MCF 10A (cell line): ENCODE results near the gene WNT9A. TPM values are rescaled to one million over a fixed set of nuclear protein-coding genes. Genes with fewer than 3 reads are reported as not detected.
A peak's percentile ranks its signal among the peaks of the same experiment; 100 is the strongest.

ENCODE experiments used
- BruUV-seq: library from RNA; stranded (reverse); fragments of 400-500 nt; replicated peaks from 2 replicates; lab custom pipeline; 2021; lab: Mats Ljungman, UMichigan
- CTCF ChIA-PET: fragments of 300-600 bp; sonication (Branson Sonifier 250); formaldehyde crosslinking; extraction: SDS; loops from one replicate; lab custom pipeline; 2021; ENCODE audit warnings: antibody characterized with exemption, inconsistent platforms; lab: Yijun Ruan, JAX
- POLR2A ChIA-PET: fragments of 300-600, 350-650 bp; sonication (Branson Sonifier 250); formaldehyde crosslinking; extraction: SDS; loops from one replicate; lab custom pipeline; 2020; ENCODE audit warnings: antibody characterized with exemption, inconsistent platforms; lab: Yijun Ruan, JAX
- DNase-seq: peaks from one replicate; pipeline ENCODE4 v3.0.0-alpha.2; 2018; ENCODE audit not compliant: unreplicated experiment
- H3K27ac Mint-ChIP-seq: one replicate; pipeline ENCODE4 v1.8.0; 2022; ENCODE audit warnings: mild to moderate bottlenecking, low read depth, mixed read lengths; ENCODE audit not compliant: unreplicated experiment
- H3K27me3 Mint-ChIP-seq: one replicate; pipeline ENCODE4 v1.8.0; 2022; ENCODE audit warnings: mixed read lengths; ENCODE audit not compliant: insufficient read depth, unreplicated experiment
- H3K36me3 Mint-ChIP-seq: one replicate; pipeline ENCODE4 v1.8.0; 2022; ENCODE audit warnings: mild to moderate bottlenecking, moderate library complexity, mixed read lengths; ENCODE audit not compliant: insufficient read depth, unreplicated experiment
- H3K4me1 Mint-ChIP-seq: one replicate; pipeline ENCODE4 v1.8.0; 2022; ENCODE audit warnings: mixed read lengths; ENCODE audit not compliant: insufficient read depth, unreplicated experiment
- H3K4me3 Mint-ChIP-seq: one replicate; pipeline ENCODE4 v1.8.0; 2022; ENCODE audit warnings: mild to moderate bottlenecking, moderate library complexity, mixed read lengths; ENCODE audit not compliant: unreplicated experiment
- H3K9me3 Mint-ChIP-seq: one replicate; pipeline ENCODE4 v1.8.0; 2022; ENCODE audit warnings: mixed read lengths; ENCODE audit not compliant: unreplicated experiment
- intact Hi-C: fragments of 100-400 bp; cut with micrococcal nuclease; formaldehyde crosslinking; loops from 2 replicates; pipeline ENCODE4 v1.14.1; 2022
- total RNA-seq: library from RNA; stranded (reverse); gene quantifications from 2 replicates; pipeline ENCODE4 v1.2.3, GENCODE V29; 2022
- TF ChIP-seq, protein P1 (sequence below): fragments of 200-600 bp; IDR thresholded peaks from one replicate; pipeline ENCODE4 v1.8.0; 2022; ENCODE audit warnings: antibody characterized with exemption, mild to moderate bottlenecking; ENCODE audit not compliant: unreplicated experiment

The WNT9A gene
- total RNA-seq, 1 experiment from 2014 or later: 2.6 TPM

DNA sequence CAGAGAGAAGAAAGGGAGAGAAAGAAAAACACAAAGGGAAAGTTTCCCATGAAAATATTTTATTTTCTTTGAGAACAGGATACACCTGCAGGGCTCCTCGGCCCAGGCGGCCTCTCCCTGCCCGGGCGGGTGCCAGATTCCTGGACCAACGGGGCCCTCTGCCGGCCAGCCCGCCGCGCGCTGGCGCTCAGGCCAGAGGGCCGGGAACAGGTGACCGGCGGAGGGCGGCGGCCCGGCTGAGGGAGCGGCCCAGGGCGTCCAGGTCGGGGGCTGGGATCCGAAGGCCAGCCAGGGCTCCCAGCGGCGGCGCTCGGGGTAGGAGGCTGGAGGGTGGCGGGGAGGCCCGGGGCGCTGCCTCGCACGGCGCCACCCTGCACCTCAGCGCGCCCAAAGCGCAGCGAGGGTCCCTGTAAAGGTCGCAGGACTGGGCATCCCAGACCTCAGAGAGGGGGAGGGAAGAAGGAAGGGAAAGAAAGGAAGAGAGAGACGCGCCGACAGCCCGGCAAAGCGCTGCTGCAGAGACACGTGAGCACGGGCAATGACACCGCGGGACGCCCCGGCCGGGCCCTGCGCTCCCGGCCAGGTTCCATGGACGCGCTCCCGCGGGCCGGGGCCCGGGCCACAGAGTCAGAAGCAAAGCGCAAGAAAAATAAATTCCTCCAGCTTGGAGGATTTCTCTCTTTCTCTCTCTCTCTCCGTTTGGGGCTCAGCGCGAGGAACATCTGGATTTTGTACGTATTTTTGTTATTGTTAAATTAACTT lies 927 bp downstream of the WNT9A start:
- H3K27ac Mint-ChIP-seq: peak overlapping the region; percentile 86
- H3K4me3 Mint-ChIP-seq: peak overlapping the region; percentile 66
- H3K36me3 Mint-ChIP-seq: no peaks in the 10 kb centered on the region
- no peaks in the 10 kb centered on the region for H3K9me3 Mint-ChIP-seq
- H3K27me3 Mint-ChIP-seq: no peaks in the 10 kb centered on the region
- peak; percentile 96 for DNase-seq
- TSS peak; percentile 48 for BruUV-seq
- peaks cover 14% of the 10 kb centered on the region for H3K4me1 Mint-ChIP-seq
- TF ChIP-seq, protein P1, sequence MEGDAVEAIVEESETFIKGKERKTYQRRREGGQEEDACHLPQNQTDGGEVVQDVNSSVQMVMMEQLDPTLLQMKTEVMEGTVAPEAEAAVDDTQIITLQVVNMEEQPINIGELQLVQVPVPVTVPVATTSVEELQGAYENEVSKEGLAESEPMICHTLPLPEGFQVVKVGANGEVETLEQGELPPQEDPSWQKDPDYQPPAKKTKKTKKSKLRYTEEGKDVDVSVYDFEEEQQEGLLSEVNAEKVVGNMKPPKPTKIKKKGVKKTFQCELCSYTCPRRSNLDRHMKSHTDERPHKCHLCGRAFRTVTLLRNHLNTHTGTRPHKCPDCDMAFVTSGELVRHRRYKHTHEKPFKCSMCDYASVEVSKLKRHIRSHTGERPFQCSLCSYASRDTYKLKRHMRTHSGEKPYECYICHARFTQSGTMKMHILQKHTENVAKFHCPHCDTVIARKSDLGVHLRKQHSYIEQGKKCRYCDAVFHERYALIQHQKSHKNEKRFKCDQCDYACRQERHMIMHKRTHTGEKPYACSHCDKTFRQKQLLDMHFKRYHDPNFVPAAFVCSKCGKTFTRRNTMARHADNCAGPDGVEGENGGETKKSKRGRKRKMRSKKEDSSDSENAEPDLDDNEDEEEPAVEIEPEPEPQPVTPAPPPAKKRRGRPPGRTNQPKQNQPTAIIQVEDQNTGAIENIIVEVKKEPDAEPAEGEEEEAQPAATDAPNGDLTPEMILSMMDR: peak; percentile 98
- ChIA-PET CTCF (interaction anchor here (0.7 to 4.7 kb wide), 16 partner anchors 11 to 189 kb away, joined by 3 to 79 read pairs (median 3); no protein-coding TSS in a partner anchor), POLR2A (interaction anchor here (0.6 to 4.7 kb wide), 25 partner anchors 11 to 509 kb away, joined by 3 to 61 read pairs (median 4); partner anchors contain the start of genes JMJD4 and SNAP47)
- intact Hi-C loops: loop anchor here (1.0 to 5.0 kb wide), 8 partner anchors 62 to 466 kb away; partner anchors contain the start of gene ZNF678

DNA sequence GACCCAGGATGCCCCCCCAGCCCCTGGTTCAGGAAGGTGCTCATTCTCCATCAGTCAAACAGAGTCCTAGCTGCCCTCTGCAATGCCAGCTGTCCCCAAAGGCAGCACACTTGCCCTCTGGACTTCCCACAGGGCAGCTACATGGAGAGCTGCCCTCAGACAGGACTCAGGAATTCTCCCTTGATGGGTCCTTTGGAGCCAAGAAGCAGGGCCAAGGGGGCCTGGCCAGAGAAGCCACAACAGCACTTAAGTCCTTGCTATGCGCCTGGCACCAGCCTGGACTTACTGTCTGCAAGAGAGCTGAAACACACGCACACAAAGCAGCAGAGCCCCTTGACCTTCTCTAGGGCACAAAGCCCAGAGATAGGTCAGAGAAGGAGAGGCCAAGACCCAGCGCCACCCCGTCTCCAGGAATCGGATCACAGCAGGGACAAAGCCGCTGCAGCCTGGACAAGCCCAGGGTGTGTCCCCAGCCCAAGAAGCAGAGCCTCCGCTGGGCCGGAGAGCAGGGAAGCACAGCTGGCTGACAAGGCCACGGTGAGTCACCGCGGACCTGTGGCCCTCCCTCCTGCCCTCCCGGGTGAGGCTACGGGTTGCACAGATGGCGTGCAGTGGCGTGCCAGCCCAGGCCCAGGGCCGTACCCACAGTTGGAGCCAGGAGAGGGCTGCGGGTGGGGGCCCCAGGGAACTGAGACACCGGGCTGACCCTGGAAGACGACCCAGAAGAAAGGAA lies 1.7 kb downstream of the WNT9A start:
- H3K4me1 Mint-ChIP-seq: peaks cover 14% of the 10 kb centered on the region
- no peaks in the 10 kb centered on the region for H3K27me3 Mint-ChIP-seq
- peak overlapping the region; percentile 86 for H3K27ac Mint-ChIP-seq
- TF ChIP-seq, protein P1: no peak
- peak; percentile 98 for DNase-seq
- POLR2A ChIA-PET: interaction anchor here (0.6 to 4.7 kb wide), 21 partner anchors 11 to 465 kb away, joined by 3 to 61 read pairs (median 4); partner anchors contain the start of genes JMJD4 and SNAP47
- intact Hi-C loops: loop anchor here (1.0 to 5.0 kb wide), 8 partner anchors 61 to 465 kb away; partner anchors contain the start of gene ZNF678
- H3K9me3 Mint-ChIP-seq: no peaks in the 10 kb centered on the region
- CTCF ChIA-PET: interaction anchor here (0.5 to 4.7 kb wide), 30 partner anchors 10 to 465 kb away, joined by 3 to 79 read pairs (median 4); no protein-coding TSS in a partner anchor
- no TSS peak for BruUV-seq
- peak overlapping the region; percentile 66 for H3K4me3 Mint-ChIP-seq
- no peaks in the 10 kb centered on the region for H3K36me3 Mint-ChIP-seq

DNA sequence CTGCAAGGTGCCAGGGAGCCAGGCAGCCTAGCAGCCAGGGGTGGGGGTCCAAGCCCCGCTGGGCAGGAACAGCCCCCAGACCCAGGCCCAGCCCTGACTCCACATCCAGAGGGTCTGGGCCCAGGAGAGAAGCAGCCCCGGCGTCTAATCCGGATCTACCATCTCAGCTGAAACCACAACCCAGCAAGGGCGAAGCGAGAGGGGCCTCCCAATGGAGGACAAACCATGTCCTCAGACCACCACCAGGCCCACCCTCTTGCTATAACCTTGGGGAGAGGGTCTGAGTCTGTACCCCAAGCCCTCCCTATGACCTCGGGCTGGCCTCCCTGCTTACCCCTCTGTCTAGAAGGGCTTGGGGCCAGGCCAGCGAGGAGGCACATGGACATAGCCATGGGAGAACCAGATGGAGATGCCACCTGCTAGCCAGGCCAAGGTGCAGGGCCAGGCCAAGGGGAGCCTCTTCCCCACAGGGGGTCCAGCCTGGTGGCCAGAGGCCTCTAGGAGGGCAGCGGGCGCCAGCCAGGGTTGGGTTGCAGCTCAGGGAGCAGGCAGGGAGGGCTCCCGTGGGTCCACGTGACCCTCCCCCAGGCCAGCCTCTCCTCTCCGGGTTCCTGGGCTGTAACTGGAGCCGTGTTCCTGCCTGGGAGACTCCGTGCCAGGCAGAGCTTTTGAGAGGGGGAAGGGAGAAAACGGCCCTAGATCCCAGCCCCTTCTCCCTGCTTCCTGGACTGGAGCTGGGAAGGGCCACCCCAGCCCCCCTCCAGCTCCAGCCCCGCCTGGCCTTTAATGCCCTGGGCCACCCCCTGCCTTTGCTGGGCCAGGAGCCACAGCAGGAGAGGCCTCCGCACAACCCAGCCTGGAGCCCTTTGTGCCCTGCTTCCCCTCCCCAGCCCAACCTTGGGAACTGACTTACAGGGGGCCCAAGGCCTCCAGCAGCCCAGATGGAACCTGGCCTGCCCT lies 2.5 kb downstream of the WNT9A start:
- no peak for DNase-seq
- Mint-ChIP-seq H3K36me3 (no peaks in the 10 kb centered on the region), H3K27me3 (no peaks in the 10 kb centered on the region), H3K9me3 (no peaks in the 10 kb centered on the region), H3K27ac (peak overlapping the region; percentile 86), H3K4me3 (peak overlapping the region; percentile 66), H3K4me1 (peaks cover 14% of the 10 kb centered on the region)
- BruUV-seq: no TSS peak
- ChIA-PET POLR2A (interaction anchor here (0.5 to 4.7 kb wide), 16 partner anchors 10 to 464 kb away, joined by 3 to 61 read pairs (median 4); no protein-coding TSS in a partner anchor), CTCF (interaction anchor here (0.5 to 4.7 kb wide), 22 partner anchors 9 to 464 kb away, joined by 3 to 79 read pairs (median 4); no protein-coding TSS in a partner anchor)
- TF ChIP-seq, protein P1: no peak
- intact Hi-C loops: loop anchor here (5.0 kb wide), 1 partner anchor 142 kb away; no protein-coding TSS in a partner anchor
